NCI-H2081 treated with DMSO at 0.1 percent for 48 hours (cell line): ENCODE results near the gene SLC23A2.

Experiments used
- DNase-seq: peaks from one replicate; lab custom pipeline; 2025; lab: John Stamatoyannopoulos, UW

SLC23A2 gene

GRCh38 chr20:4966826-4967751, 34.2 kb downstream of the SLC23A2 start:
- DNase-seq = no peak

GRCh38 chr20:4962241-4962855, 39.0 kb downstream of the SLC23A2 start:
- no peak for DNase-seq

- DNase-seq = no peak
Measured at GRCh38 chr20:4961746-4962145, 39.6 kb downstream of the SLC23A2 start.

GRCh38 chr20:4959592-4959991, 41.7 kb downstream of the SLC23A2 start:
- DNase-seq = no peak

- DNase-seq = no peak
Measured at GRCh38 chr20:4957939-4958362, 43.4 kb downstream of the SLC23A2 start.

GRCh38 chr20:4957187-4957586, 44.1 kb downstream of the SLC23A2 start:
- no peak for DNase-seq

GRCh38 chr20:4956200-4956810, 45.0 kb downstream of the SLC23A2 start:
- peak; percentile 15 for DNase-seq

GRCh38 chr20:4953881-4954280, 47.4 kb downstream of the SLC23A2 start:
- DNase-seq = no peak

GRCh38 chr20:4952229-4952628, 49.1 kb downstream of the SLC23A2 start:
- DNase-seq = no peak

- DNase-seq = no peak
Measured at GRCh38 chr20:4951299-4951698, 50.0 kb downstream of the SLC23A2 start.

- no peak for DNase-seq
Measured at GRCh38 chr20:4950841-4951240, 50.5 kb downstream of the SLC23A2 start.

- DNase-seq = no peak
Measured at GRCh38 chr20:4950437-4950836, 50.9 kb downstream of the SLC23A2 start.

- no peak for DNase-seq
Measured at GRCh38 chr20:4949833-4950178, 51.5 kb downstream of the SLC23A2 start.

- DNase-seq = no peak
Measured at GRCh38 chr20:4947817-4948559, 53.3 kb downstream of the SLC23A2 start.

GRCh38 chr20:4946986-4947385, 54.3 kb downstream of the SLC23A2 start:
- DNase-seq = no peak

GRCh38 chr20:4946585-4946984, 54.7 kb downstream of the SLC23A2 start:
- no peak for DNase-seq

GRCh38 chr20:4944518-4945313, 56.6 kb downstream of the SLC23A2 start:
- no peak for DNase-seq

GRCh38 chr20:4942331-4942730, 59.0 kb downstream of the SLC23A2 start:
- DNase-seq = no peak

- peak; percentile 88 for DNase-seq
Measured at GRCh38 chr20:4937407-4938319, 63.6 kb downstream of the SLC23A2 start.

- DNase-seq = no peak
Measured at GRCh38 chr20:4936851-4937406, 64.4 kb downstream of the SLC23A2 start.
